CD14-positive monocyte (primary cell): ENCODE data around the gene PARP2. TPM values are rescaled to one million over a fixed set of nuclear protein-coding genes. Genes with fewer than 3 reads are reported as not detected.

Experiments
- DNase-seq, 3 donors: peaks; one replicate each; pipeline ENCODE4 v3.0.0-alpha.2; 2011 to 2022
- H2AFZ ChIP-seq: 2 replicates; pipeline ENCODE4 v1.6.0; 2012; ENCODE audit warnings: mild to moderate bottlenecking, low read depth, low read length, inconsistent platforms; ENCODE audit not compliant: insufficient read depth, poor library complexity, severe bottlenecking
- H3K27ac ChIP-seq, 2 donors: 1 replicate in 1 of 2; 2 replicates in 1 of 2; pipeline ENCODE4 v1.5.1; 2012 to 2013; ENCODE audit warnings: low read length in 2 of 2, control low read depth in 1 of 2, inconsistent platforms in 1 of 2, low read depth in 1 of 2, mild to moderate bottlenecking in 1 of 2
- H3K27me3 ChIP-seq, 2 donors: one replicate each; pipeline versions ENCODE4 v1.6.0 to v1.6.1; 2011 to 2013; ENCODE audit warnings: low read length in 2 of 2; ENCODE audit not compliant: control insufficient read depth in 2 of 2, insufficient read depth in 2 of 2
- H3K36me3 ChIP-seq, 2 donors: replicated peaks in 1 of 2; 1 replicate in 1 of 2; 2 replicates in 1 of 2; pipeline versions ENCODE4 v1.5.1 to v1.6.1; 2012 to 2013; ENCODE audit warnings: low read length in 2 of 2, control low read depth in 1 of 2, inconsistent platforms in 1 of 2, mild to moderate bottlenecking in 1 of 2; ENCODE audit not compliant: insufficient read depth in 2 of 2, control insufficient read depth in 1 of 2
- H3K4me1 ChIP-seq, 2 donors: 1 replicate in 1 of 2; 2 replicates in 1 of 2; pipeline versions ENCODE4 v1.5.1 to v1.6.1; 2012 to 2013; ENCODE audit warnings: low read length in 2 of 2, control low read depth in 1 of 2, inconsistent platforms in 1 of 2, mild to moderate bottlenecking in 1 of 2, moderate library complexity in 1 of 2; ENCODE audit not compliant: insufficient read depth in 2 of 2, control insufficient read depth in 1 of 2
- H3K4me2 ChIP-seq: replicated peaks from 2 replicates; pipeline ENCODE3; 2012; ENCODE audit warnings: low read length, moderate library complexity, mild to moderate bottlenecking; ENCODE audit not compliant: poor library complexity, severe bottlenecking; ENCODE audit errors: extremely low read depth
- H3K4me3 ChIP-seq, 3 experiments: fragments of 200-600 bp in 1 of 3; sonication (generic) in 1 of 3; replicated peaks in 1 of 3; 1 replicate in 2 of 3; 2 replicates in 1 of 3; pipeline ENCODE4 v1.5.1; 2011 to 2013; ENCODE audit warnings: low read length in 3 of 3, mild to moderate bottlenecking in 3 of 3, control low read depth in 2 of 3, low read depth in 2 of 3, inconsistent platforms in 1 of 3, moderate library complexity in 1 of 3
- H3K79me2 ChIP-seq: 2 replicates; pipeline ENCODE4 v1.6.0; 2012; ENCODE audit warnings: mild to moderate bottlenecking, control low read depth, inconsistent platforms, low read length, moderate library complexity; ENCODE audit not compliant: insufficient read depth
- H3K9ac ChIP-seq: 2 replicates; pipeline ENCODE4 v1.6.0; 2017; ENCODE audit warnings: low read length, mild to moderate bottlenecking; ENCODE audit not compliant: insufficient read depth, poor library complexity, severe bottlenecking
- H3K9me3 ChIP-seq, 2 donors: replicated peaks in 1 of 2; 1 replicate in 1 of 2; 2 replicates in 1 of 2; pipeline versions ENCODE4 v1.5.1 to v1.6.1; 2012 to 2013; ENCODE audit warnings: low read length in 2 of 2, control low read depth in 1 of 2; ENCODE audit not compliant: control insufficient read depth in 1 of 2, insufficient read depth in 1 of 2
- H4K20me1 ChIP-seq: 2 replicates; pipeline ENCODE4 v1.6.0; 2012; ENCODE audit warnings: mild to moderate bottlenecking, low read length, control low read depth, moderate library complexity; ENCODE audit not compliant: insufficient read depth
- H3K27ac Mint-ChIP-seq, 7 donors: one replicate each; pipeline ENCODE4 v1.8.0; 2020; ENCODE audit warnings: mild to moderate bottlenecking in 7 of 7, mixed read lengths in 7 of 7, moderate library complexity in 6 of 7, inconsistent platforms in 2 of 7
- H3K27me3 Mint-ChIP-seq, 3 donors: one replicate each; pipeline ENCODE4 v1.8.0; 2021 to 2022; ENCODE audit warnings: low read depth in 3 of 3, mild to moderate bottlenecking in 3 of 3, mixed read lengths in 3 of 3, moderate library complexity in 3 of 3, inconsistent platforms in 1 of 3
- H3K36me3 Mint-ChIP-seq, 2 donors: one replicate each; pipeline ENCODE4 v1.8.0; 2020; ENCODE audit warnings: mixed read lengths in 2 of 2, inconsistent platforms in 1 of 2, mild to moderate bottlenecking in 1 of 2
- H3K4me1 Mint-ChIP-seq: one replicate; pipeline ENCODE4 v1.8.0; 2020; ENCODE audit warnings: mild to moderate bottlenecking, mixed read lengths
- H3K4me3 Mint-ChIP-seq, 2 donors: one replicate each; pipeline ENCODE4 v1.8.0; 2020; ENCODE audit warnings: mild to moderate bottlenecking in 2 of 2, mixed read lengths in 2 of 2, moderate library complexity in 1 of 2
- H3K9me3 Mint-ChIP-seq, 7 donors: one replicate each; pipeline ENCODE4 v1.8.0; 2020 to 2022; ENCODE audit warnings: mixed read lengths in 7 of 7, mild to moderate bottlenecking in 6 of 7, moderate library complexity in 6 of 7, inconsistent platforms in 2 of 7
- WGBS: methylation state at CpG from one replicate; pipeline ENCODE4 v1.1.5; 2013; ENCODE audit warnings: missing lambda C conversion rate; ENCODE audit not compliant: insufficient coverage; 5-methylcytosine and 5-hydroxymethylcytosine counted together
- intact Hi-C, 2 donors: fragments of 100-400 bp; cut with micrococcal nuclease; formaldehyde crosslinking; loops; one replicate each; pipeline versions ENCODE4 v1.15.0 to v1.15.1; 2023
- polyA plus RNA-seq, 3 donors: library from polyadenylated mRNA; depleted of rRNA in 1 of 3; unstranded in 2 of 3; stranded (reverse) in 1 of 3; fragments of 300-500 nt in 2 of 3; fragments of >200 nt in 1 of 3; fragmentation: Illumina TruSeq in 2 of 3; gene quantifications; 1 replicate in 2 of 3; 2 replicates in 1 of 3; pipeline ENCODE4 v1.2.3, GENCODE V29; 2012 to 2021
- TF ChIP-seq, protein P1 (sequence below): fragments of 200-600 bp; IDR thresholded peaks from one replicate; pipeline ENCODE4 v1.8.0; 2022; ENCODE audit warnings: antibody characterized with exemption, mild to moderate bottlenecking

Gene PARP2
- polyA plus RNA-seq, 3 donors: 1.8 to 7.3 (median 3.9) TPM

GRCh38 chr14:20384886-20385285, 41.5 kb downstream of the PARP2 start:
- Mint-ChIP-seq H3K27ac (peak overlapping the region in 1 of 7 donors; percentile 16), H3K4me1 (peaks cover 14% of the 10 kb centered on the region), H3K9me3 (no peaks in the 10 kb centered on the region), H3K36me3 (peaks cover 90 to 96% of the 10 kb centered on the region in 2 donors), H3K27me3 (no peaks in the 10 kb centered on the region), H3K4me3 (no peak overlapping the region)
- Histone ChIP-seq H4K20me1 (peaks cover 68% of the 10 kb centered on the region), H2AFZ (no peak overlapping the region), H3K9me3 (no peaks in the 10 kb centered on the region), H3K36me3 (peaks cover 91 to 94% of the 10 kb centered on the region in 2 donors), H3K79me2 (no peaks in the 10 kb centered on the region), H3K4me3 (no peak overlapping the region), H3K9ac (no peak overlapping the region), H3K27ac (peak overlapping the region in 1 of 2 donors; percentile 48), H3K4me1 (peaks cover 12 to 16% of the 10 kb centered on the region in 2 donors), H3K4me2 (no peak overlapping the region), H3K27me3 (no peaks in the 10 kb centered on the region)
- WGBS: 95% methylated on average over 4 of the region's 5 CpGs
- no peak for DNase-seq
- TF ChIP-seq, protein P1, sequence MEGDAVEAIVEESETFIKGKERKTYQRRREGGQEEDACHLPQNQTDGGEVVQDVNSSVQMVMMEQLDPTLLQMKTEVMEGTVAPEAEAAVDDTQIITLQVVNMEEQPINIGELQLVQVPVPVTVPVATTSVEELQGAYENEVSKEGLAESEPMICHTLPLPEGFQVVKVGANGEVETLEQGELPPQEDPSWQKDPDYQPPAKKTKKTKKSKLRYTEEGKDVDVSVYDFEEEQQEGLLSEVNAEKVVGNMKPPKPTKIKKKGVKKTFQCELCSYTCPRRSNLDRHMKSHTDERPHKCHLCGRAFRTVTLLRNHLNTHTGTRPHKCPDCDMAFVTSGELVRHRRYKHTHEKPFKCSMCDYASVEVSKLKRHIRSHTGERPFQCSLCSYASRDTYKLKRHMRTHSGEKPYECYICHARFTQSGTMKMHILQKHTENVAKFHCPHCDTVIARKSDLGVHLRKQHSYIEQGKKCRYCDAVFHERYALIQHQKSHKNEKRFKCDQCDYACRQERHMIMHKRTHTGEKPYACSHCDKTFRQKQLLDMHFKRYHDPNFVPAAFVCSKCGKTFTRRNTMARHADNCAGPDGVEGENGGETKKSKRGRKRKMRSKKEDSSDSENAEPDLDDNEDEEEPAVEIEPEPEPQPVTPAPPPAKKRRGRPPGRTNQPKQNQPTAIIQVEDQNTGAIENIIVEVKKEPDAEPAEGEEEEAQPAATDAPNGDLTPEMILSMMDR: no peak
- intact Hi-C loops: no loop called here

GRCh38 chr14:20386276-20386855, 42.9 kb downstream of the PARP2 start:
- Mint-ChIP-seq H3K36me3 (peaks cover 86 to 96% of the 10 kb centered on the region in 2 donors), H3K9me3 (no peaks in the 10 kb centered on the region), H3K27me3 (no peaks in the 10 kb centered on the region), H3K4me3 (no peak overlapping the region), H3K27ac (peak overlapping the region in 2 of 7 donors; percentile 47 to 61), H3K4me1 (peaks cover 14% of the 10 kb centered on the region)
- H3K79me2 ChIP-seq: no peaks in the 10 kb centered on the region
- DNase-seq: no peak
- no peaks in the 10 kb centered on the region for H3K27me3 ChIP-seq
- H3K4me2 ChIP-seq: no peak overlapping the region
- no peak overlapping the region for H3K4me3 ChIP-seq
- intact Hi-C loops: no loop called here
- H3K36me3 ChIP-seq: peaks cover 91 to 93% of the 10 kb centered on the region in 2 donors
- no peak overlapping the region for H3K9ac ChIP-seq
- H4K20me1 ChIP-seq: peaks cover 56% of the 10 kb centered on the region
- 98% methylated on average over 6 of the region's 17 CpGs for WGBS
- TF ChIP-seq, protein P1: no peak
- H2AFZ ChIP-seq: no peak overlapping the region
- peak overlapping the region in 1 of 2 donors; percentile 24 for H3K27ac ChIP-seq
- H3K9me3 ChIP-seq: no peaks in the 10 kb centered on the region
- peaks cover 12 to 16% of the 10 kb centered on the region in 2 donors for H3K4me1 ChIP-seq
